GM21528 (cell line): ENCODE results near the gene SLC6A17.

ENCODE experiments used
- ATAC-seq: cut with Tn5 transposase; IDR thresholded peaks from one replicate; pipeline ENCODE4 v1.9.1; 2021; ENCODE audit warnings: mild to moderate bottlenecking, moderate library complexity; ENCODE audit not compliant: unreplicated experiment, low FRiP score

Gene SLC6A17

GRCh38 chr1:110215621-110216515, 65.6 kb downstream of the SLC6A17 start:
- no peak for ATAC-seq

- no peak for ATAC-seq
These were observed 66.7 kb downstream of the SLC6A17 start for GRCh38 chr1:110216844-110217444.

- ATAC-seq, result no peak
These were observed 67.8 kb downstream of the SLC6A17 start for GRCh38 chr1:110218137-110218536.

GRCh38 chr1:110218739-110219138, 68.4 kb downstream of the SLC6A17 start:
- no peak for ATAC-seq

GRCh38 chr1:110220324-110220723, 70.0 kb downstream of the SLC6A17 start:
- no peak for ATAC-seq

GRCh38 chr1:110221119-110221518, 70.8 kb downstream of the SLC6A17 start:
- ATAC-seq, result no peak

GRCh38 chr1:110223127-110223526, 72.8 kb downstream of the SLC6A17 start:
- no peak for ATAC-seq

- no peak for ATAC-seq
These were observed 73.3 kb downstream of the SLC6A17 start for GRCh38 chr1:110223581-110223980.

GRCh38 chr1:110224240-110224995, 74.1 kb downstream of the SLC6A17 start:
- ATAC-seq, result no peak

- no peak for ATAC-seq
These were observed 74.9 kb downstream of the SLC6A17 start for GRCh38 chr1:110225212-110225611.

GRCh38 chr1:110225756-110226404, 75.6 kb downstream of the SLC6A17 start:
- no peak for ATAC-seq

GRCh38 chr1:110227774-110228173, 77.5 kb downstream of the SLC6A17 start:
- no peak for ATAC-seq

- no peak for ATAC-seq
These were observed 78.1 kb downstream of the SLC6A17 start for GRCh38 chr1:110228381-110228780.

- no peak for ATAC-seq
These were observed 78.6 kb downstream of the SLC6A17 start for GRCh38 chr1:110228869-110229268.

GRCh38 chr1:110229348-110230001, 79.2 kb downstream of the SLC6A17 start:
- ATAC-seq, result no peak

- no peak for ATAC-seq
These were observed 80.3 kb downstream of the SLC6A17 start for GRCh38 chr1:110230381-110231199.

GRCh38 chr1:110233861-110234260, 83.6 kb downstream of the SLC6A17 start:
- no peak for ATAC-seq

- ATAC-seq, result no peak
These were observed 84.4 kb downstream of the SLC6A17 start for GRCh38 chr1:110234691-110235090.

- ATAC-seq, result no peak
These were observed 85.0 kb downstream of the SLC6A17 start for GRCh38 chr1:110235181-110235833.
